Measurements from ENCODE around the gene TRH.
"Not testable (repeated sequence)": the region's sequence is repeated elsewhere in the genome, so short reads cannot be mapped to it uniquely, and the experiment has no call there.

The TRH gene

GRCh38 chr3:129966876-129967275 lies 7.6 kb upstream of the TRH start:
- no peak for DNase-seq

- no peak for DNase-seq
Observed at GRCh38 chr3:129967761-129968160, 6.8 kb upstream of the TRH start.

DNA sequence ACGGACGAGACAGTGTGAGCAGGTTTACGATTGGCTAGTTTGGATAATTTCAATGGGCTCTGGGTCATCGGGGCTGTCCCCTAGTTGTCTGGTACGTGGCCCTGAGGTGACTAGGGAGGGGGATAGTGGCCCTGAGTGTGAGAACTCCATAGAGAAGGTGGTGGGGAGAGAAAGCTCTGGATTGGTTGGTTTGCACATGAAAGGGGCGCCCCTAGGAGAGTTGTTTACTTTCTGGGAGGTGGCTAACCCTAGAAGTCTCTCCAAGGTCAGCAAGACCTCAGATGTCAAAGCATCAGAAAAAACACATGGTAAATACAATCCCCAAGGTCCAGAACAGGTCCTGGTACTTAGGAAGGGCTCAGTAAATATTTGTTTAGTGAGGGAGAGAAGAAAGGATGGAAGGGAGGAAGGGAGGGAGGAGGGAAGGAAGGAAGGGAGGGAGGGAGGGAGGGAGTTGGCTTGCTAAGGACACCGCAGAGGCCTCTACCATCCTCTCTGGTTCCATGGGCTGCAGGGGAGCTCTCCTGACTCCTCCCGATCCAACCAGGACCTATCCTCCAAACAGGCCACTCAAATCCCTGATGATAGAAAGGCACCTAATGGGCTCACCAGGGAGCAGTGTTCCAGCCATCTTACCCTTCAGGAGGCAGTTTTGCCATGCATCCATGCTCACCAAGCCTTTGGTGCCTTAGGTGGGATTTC lies 3.0 kb upstream of the TRH start:
- peak; percentile 22 for DNase-seq

- no peak for DNase-seq
Observed at GRCh38 chr3:129972301-129972700, 2.2 kb upstream of the TRH start.

GRCh38 chr3:129973853-129974563 lies 512 bp upstream of the TRH start:
- no peak for DNase-seq

DNA sequence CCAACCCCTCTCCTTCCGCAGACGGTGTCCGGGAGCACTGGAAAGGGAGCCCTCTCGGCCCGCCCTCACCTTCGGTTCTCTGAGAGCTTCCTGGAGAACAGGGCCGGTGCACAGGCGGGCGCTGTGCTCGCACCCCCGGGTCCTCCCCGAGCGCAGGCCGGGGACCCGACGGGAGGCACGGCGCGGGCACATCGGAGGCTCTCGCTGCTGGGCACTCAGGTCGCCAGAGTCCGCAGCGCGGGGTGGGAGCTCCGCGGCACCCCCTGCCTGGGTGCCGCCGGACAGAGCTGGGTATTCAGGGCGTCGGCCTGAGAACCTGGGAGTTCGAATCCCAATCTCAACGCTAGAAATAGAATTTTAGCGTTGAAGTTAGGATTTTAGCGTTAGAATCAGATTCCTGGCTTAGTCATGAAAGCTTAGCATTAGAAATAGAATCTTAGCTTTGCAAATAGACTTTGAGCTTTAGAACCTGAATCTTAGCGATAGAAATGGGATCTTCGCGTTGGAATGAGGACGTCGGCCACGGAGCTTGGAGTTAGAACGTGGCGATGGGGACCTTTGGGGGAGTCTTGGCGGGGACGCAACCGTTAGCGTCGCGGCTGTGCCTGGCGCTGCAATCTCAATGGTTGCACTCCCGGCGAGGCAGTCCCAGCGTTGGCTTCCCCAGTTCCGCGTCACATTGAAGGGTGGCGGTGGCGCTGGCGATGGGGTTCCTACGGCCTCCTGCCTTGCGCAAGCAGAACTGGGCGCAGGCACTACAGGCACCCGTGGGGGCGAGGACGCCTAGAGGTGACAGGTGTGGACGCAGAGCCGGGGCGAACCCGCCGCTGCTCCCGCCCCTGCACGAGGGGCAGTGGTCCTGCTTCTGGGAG lies 549 bp downstream of the TRH start:
- DNase-seq = no peak

DNA sequence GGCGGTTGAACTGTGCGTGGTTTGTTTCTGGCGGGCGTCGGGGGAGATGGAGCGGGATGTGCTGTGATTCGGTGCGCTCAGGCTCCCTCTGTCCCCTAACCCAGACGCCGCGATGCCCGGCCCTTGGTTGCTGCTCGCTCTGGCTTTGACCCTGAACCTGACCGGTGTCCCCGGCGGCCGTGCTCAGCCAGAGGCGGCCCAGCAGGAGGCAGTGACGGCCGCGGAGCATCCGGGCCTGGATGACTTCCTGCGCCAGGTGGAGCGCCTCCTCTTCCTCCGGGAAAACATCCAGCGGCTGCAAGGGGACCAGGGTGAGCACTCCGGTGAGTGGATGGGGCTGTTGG lies 1.2 kb downstream of the TRH start:
- no peak for DNase-seq

DNA sequence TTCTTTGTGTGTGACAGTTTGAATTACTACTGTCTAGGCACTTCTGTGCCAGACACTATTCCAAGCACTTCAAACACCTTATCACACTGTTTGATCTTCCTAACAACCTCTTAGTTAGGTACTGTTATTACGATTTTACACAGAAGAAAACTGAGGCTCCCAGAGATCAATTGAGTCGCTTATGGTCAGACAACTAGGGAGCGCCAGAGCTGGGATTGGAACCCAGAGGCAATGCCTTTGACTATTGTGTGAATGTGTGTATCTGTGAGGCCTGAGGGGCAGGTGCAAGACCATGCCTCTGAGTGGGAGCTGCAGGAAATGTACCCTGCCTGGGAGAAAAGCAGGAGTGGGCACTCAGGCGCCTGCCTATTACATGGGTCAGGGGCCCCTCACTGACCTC lies 1.8 kb downstream of the TRH start:
- no peak for DNase-seq

DNA sequence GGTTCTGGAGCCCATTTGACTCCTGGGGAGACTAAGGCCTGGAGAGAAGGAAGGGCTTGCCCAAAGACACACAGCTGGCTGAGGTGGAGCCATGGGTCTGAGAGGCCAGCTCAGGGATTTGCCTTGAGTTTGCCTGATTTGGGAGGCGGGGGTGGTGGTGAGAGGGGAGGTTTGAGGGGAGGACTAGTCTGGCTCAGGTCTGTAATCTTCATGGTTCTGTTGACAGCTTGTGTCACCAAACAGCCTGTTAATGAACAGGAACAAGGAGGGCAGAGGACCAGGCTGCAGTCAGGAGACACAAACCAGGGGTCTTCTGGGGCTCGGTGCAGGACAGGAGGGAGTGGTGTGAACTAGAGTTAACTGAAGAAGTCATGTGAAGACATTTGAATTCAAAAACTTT lies 3.6 kb downstream of the TRH start:
- DNase-seq = no peak

DNA sequence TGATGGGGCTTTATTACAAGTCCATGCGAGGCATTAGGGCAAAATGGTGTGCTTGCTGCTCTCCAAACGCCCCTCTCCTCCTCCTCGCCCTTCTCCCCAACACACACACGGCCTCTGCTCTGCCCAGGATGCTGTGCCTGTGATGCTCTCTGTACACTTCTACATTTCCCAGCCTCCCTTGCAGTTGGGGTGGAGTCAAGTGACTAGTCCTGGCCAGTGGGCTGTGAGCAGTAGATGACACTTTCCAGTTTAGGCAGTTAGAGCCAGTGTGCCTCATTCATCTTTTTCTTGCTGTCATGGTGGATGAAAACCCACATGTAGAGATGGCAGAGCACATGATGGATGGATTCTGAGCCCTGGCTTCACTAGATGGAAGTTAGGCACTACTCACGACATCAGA lies 5.4 kb downstream of the TRH start:
- no peak for DNase-seq

DNA sequence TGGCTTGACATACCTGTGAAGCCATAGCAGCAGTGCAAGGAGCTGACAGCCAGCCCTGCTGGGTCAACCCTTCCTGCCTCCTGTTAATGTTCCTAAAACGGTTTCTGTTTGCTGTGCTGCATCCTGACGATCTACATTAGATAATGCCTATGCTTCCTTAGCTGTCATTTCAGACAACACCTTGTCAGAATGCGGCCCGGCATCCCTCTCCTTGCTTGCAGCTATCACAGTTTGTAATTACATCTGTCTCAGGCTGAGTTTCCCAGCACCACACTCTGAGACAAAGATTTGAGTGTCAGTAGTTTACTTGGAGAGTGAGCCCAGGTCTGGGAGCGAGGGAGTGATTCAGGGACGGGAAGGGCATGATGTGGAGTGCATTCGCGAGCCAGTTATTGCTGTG lies 9.0 kb downstream of the TRH start:
- no peak for DNase-seq

GRCh38 chr3:129984125-129984524 lies 9.6 kb downstream of the TRH start:
- DNase-seq = no peak

GRCh38 chr3:129985113-129985512 lies 10.6 kb downstream of the TRH start:
- no peak for DNase-seq

GRCh38 chr3:129988429-129988828 lies 13.9 kb downstream of the TRH start:
- DNase-seq = no peak

DNA sequence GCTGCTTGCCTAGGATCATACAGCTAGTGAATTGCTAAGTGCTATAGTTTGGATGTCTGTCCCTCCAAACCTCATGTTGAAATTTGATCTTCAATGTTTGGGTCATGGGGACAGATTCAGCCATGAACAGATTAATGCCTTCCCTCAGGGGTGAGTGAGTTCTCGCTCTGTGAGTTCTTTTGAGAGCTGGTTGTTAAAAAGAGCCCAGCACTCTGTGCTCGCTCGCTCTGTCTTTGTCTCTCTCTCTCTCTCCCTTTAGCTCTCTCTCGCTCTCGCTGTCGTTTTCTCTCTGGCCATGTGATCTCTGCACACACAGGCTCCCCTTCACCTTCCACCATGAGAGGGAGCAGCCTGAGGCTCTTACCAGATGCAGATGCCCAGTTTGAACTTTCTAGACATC lies 14.9 kb downstream of the TRH start:
- no peak for DNase-seq

DNA sequence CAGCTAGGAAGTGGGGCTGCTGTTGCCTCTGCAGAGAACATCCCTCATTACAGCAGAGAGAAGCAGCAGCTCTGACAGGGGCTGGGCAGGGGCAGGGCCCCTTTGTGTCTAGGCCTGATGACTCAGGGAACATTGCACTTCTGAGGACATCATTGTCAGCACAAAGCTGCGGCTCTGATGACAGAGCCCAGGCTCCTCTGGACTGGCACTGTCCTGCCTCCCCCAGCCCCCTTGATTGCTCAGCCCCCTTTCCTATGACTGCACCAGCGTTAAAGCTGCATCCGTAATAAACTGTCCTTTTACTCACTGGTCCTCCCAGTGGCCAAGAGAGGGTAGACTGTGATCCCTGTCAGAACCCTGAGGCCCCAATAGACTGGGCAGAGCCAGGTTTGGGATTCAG lies 18.3 kb downstream of the TRH start:
- no peak for DNase-seq

DNA sequence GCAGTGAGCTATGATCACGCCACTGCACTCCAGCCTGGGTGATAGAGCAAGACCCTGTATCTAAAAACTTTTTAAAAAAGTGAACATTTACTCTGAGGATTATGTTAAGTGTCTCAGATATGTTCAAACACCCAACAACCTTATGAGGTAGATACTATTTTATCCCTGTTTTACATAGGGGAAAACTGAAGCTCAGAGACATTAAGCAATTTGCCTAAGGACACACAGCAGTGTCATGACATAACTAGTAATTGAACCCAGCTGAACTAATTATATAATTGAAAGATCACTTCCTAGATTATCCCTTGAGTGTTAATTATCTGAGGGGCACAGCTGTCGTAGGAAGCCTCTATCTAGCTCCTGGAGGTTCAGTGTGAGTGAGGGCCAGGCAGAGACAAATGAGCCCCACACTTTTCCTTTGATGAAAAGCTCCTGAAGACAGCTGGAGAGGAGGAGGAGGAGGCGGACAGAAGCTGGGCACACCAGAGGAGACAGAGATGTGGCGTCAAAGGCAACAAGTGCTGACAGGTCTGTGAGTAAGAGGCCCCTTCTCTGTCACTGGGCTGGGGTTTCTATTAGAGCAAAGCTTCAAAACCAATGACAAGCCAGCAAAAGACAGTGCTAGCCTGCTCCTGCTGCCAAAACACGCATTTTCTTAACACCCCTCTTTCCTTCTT lies 20.5 kb downstream of the TRH start:
- DNase-seq = no peak

- DNase-seq = no peak
Observed at GRCh38 chr3:129996073-129996472, 21.6 kb downstream of the TRH start.

DNA sequence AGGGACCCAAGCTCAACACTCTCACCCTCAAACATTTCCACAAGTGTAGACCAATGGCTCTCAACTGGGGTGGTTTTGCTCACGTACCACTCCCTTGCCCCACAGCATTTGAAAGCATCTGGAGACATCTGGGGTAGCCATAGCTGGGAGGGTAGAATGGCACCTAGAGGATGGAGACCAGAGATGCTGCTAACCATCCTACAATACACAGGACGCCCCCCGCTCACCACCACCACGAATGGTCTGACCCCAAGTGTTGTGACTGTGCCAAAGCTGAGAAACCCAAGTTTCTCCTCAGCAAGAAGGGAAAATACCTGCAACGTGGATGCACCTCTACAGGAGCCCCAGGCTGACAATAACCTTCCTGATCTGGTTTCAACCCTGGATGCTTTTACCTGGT lies 24.7 kb downstream of the TRH start:
- DNase-seq = not testable (repeated sequence)

DNA sequence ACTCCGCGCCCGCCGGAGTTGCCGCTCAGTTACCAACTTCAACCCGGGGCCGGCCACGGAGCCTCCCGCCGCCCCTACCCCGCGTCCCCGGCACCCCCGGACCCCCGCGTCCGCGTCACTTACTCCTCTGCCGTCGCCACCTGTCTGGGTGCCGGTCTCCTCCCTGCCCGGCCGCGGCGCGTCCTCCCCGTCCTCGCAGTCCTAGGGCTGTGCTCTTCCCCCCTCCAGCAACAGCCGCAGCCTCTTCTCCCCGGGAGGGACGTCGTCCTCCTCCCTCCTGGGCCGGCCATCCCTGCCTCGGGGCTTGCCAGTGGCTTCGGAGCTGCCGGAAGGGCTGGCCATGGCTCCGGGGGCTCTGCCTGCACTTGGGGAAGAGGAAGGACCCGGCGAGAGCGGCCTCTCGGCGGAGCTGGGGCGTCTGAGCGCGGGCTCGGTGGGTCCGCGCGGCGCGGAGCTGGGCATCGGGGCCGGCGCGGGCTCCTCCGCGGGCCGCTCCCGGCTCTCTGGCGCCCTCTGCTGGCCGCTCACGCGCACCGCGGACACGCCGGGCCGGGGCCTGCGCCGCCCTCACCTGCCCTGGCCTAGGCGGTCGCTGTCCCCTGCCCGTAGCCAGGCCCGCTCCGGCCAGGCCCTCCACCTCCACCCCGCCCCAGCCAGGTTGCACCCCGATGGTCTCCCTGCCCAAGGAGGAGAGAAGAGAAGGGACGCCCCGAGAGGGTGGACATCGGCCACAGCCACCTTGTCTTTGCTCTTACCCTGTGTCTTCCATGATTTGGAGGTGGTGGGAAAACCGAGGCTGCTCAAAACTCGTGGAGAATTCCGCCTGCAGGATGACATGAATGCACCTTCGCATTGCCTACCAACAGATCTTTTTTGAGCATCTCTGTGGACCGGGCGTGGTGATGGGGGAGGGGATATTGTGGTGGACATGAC lies 28.4 kb downstream of the TRH start:
- DNase-seq = not testable (repeated sequence)

DNA sequence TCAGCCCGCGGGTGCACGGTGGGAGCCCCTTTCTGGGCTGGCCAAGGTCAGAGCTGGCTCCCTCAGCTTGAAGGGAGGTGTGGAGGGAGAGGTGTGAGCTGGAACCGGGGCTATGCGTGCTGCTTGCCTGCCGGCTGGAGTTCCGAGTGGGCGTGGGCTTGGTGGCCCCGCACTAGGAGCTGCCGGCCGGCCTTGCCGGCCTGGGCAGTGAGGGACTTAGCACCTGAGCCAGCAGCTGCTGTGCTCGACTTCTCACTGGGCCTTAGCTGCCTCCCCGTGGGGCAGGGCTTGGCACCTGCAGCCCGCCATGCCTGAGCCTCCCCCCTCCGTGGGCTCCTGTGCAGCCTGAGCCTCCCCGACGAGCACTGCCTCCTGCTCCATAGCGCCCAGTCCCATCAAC lies 36.0 kb downstream of the TRH start:
- no peak for DNase-seq

GRCh38 chr3:130012108-130012507 lies 37.6 kb downstream of the TRH start:
- not testable (repeated sequence) for DNase-seq

All from NCI-H510A (cell line).